Dermis microvascular lymphatic vessel endothelial cell (primary cell): ENCODE results near the gene PATE2. TPM values are rescaled to one million over a fixed set of nuclear protein-coding genes. Genes with fewer than 3 reads are reported as not detected.
A peak's percentile ranks its signal among the peaks of the same experiment; 100 is the strongest.

ENCODE experiments used
- DNase-seq, 2 donors: peaks; one replicate each; pipeline versions ENCODE4 v3.0.0 to v3.0.0-alpha.2; 2010; ENCODE audit warnings: low read depth in 2 of 2
- total RNA-seq: library from RNA; depleted of rRNA; stranded (reverse); fragments of >200 nt; gene quantifications from 2 replicates; pipeline ENCODE4 v1.2.1, GENCODE V29; 2014

PATE2 gene
- total RNA-seq, result 0.13 TPM in 1 of 2 replicates, not detected in the other

GRCh38 chr11:125778728-125779127, at the start of gene PATE2:
Gene PATE2 (minus strand): TSS chr11:125778828. CDS start chr11:125778773, 55 bp downstream.
- DNase-seq, result no peak

- no peak for DNase-seq
These were observed 29.3 kb upstream of the PATE2 start for GRCh38 chr11:125807909-125808308.

- no peak for DNase-seq
These were observed 23.8 kb upstream of the PATE2 start for GRCh38 chr11:125802387-125802786.

- no peak for DNase-seq
These were observed 21.2 kb upstream of the PATE2 start for GRCh38 chr11:125799808-125800207.

- no peak for DNase-seq
These were observed 19.0 kb upstream of the PATE2 start for GRCh38 chr11:125797641-125798040.

GRCh38 chr11:125790825-125791224, 12.2 kb upstream of the PATE2 start:
- no peak for DNase-seq

GRCh38 chr11:125787827-125788226, 9.2 kb upstream of the PATE2 start, which contains the start of gene PATE3:
Gene PATE3 (plus strand): TSS chr11:125788127. CDS start chr11:125788152, 25 bp downstream.
- DNase-seq, result no peak

GRCh38 chr11:125784678-125785077, 6.0 kb upstream of the PATE2 start:
- DNase-seq, result no peak

GRCh38 chr11:125777309-125777708, 1.3 kb downstream of the PATE2 start:
- DNase-seq, result peak; percentile 5 to 43

- DNase-seq, result no peak
These were observed 5.1 kb downstream of the PATE2 start for GRCh38 chr11:125773516-125773915.

- DNase-seq, result no peak
These were observed 5.7 kb downstream of the PATE2 start for GRCh38 chr11:125772834-125773505.

- no peak for DNase-seq
These were observed 8.0 kb downstream of the PATE2 start for GRCh38 chr11:125770583-125770982.

GRCh38 chr11:125768336-125769046, 10.1 kb downstream of the PATE2 start:
- no peak for DNase-seq

GRCh38 chr11:125766251-125766650, 12.4 kb downstream of the PATE2 start:
- no peak for DNase-seq

GRCh38 chr11:125763483-125763882, 15.1 kb downstream of the PATE2 start:
- no peak for DNase-seq

- no peak for DNase-seq
These were observed 16.2 kb downstream of the PATE2 start for GRCh38 chr11:125762445-125762844.

- DNase-seq, result no peak
These were observed 22.6 kb downstream of the PATE2 start for GRCh38 chr11:125756050-125756449.

- DNase-seq, result no peak
These were observed 28.0 kb downstream of the PATE2 start for GRCh38 chr11:125750629-125751028.

- DNase-seq, result no peak
These were observed 32.6 kb downstream of the PATE2 start, which contains the start of gene PATE1 for GRCh38 chr11:125745979-125746378. Gene PATE1 (plus strand): TSS chr11:125746279. CDS start chr11:125746305, 26 bp downstream.

- DNase-seq, result no peak
These were observed 34.9 kb downstream of the PATE2 start for GRCh38 chr11:125743681-125744080.

- no peak for DNase-seq
These were observed 38.0 kb downstream of the PATE2 start for GRCh38 chr11:125740617-125741016.

- no peak for DNase-seq
These were observed 49.7 kb downstream of the PATE2 start for GRCh38 chr11:125728969-125729368.
